Activated naive CD4-positive, alpha-beta T cell treated with anti-CD3 and anti-CD28 coated beads, Interleukin-2, amount 10 ng/mL, durations not matched to agents 7 days and 5 days (primary cell): ENCODE measurements around the gene GXYLT2.

Experiments used
- CTCF ChIA-PET: fragments of 350-600 bp; sonication (Branson Sonifier 250); formaldehyde crosslinking; loops from one replicate; lab custom pipeline; 2021; ENCODE audit warnings: antibody characterized with exemption; lab: Charles Lee
- DNase-seq: peaks from one replicate; pipeline ENCODE4 v3.0.0-alpha.2; 2020
- H3K27ac Mint-ChIP-seq: one replicate; pipeline ENCODE4 v1.8.0; 2021; ENCODE audit warnings: mild to moderate bottlenecking, moderate library complexity, mixed read lengths
- H3K27me3 Mint-ChIP-seq: one replicate; pipeline ENCODE4 v1.8.0; 2021; ENCODE audit warnings: mild to moderate bottlenecking, mixed read lengths
- H3K36me3 Mint-ChIP-seq: one replicate; pipeline ENCODE4 v1.8.0; 2021; ENCODE audit warnings: mixed read lengths
- H3K4me1 Mint-ChIP-seq: one replicate; pipeline ENCODE4 v1.8.0; 2021; ENCODE audit warnings: mixed read lengths
- H3K4me3 Mint-ChIP-seq: one replicate; pipeline ENCODE4 v1.8.0; 2021; ENCODE audit warnings: mild to moderate bottlenecking, moderate library complexity, mixed read lengths
- H3K9me3 Mint-ChIP-seq: one replicate; pipeline ENCODE4 v1.8.0; 2021; ENCODE audit warnings: mixed read lengths

Gene GXYLT2

GRCh38 chr3:72938471-72939265 is 50.8 kb downstream of the GXYLT2 start:
- H3K27ac Mint-ChIP-seq = no peak overlapping the region
- peaks cover 15% of the 10 kb centered on the region for H3K27me3 Mint-ChIP-seq
- DNase-seq = peak; percentile 39
- no peaks in the 10 kb centered on the region for H3K4me1 Mint-ChIP-seq
- H3K9me3 Mint-ChIP-seq = no peaks in the 10 kb centered on the region
- CTCF ChIA-PET = interaction anchor here (0.7 to 6.6 kb wide), 9 partner anchors 9 to 151 kb away, joined by 3 to 53 read pairs (median 4); partner anchors contain the start of gene PPP4R2
- H3K4me3 Mint-ChIP-seq = no peak overlapping the region
- no peaks in the 10 kb centered on the region for H3K36me3 Mint-ChIP-seq

- CTCF ChIA-PET = interaction anchor here (0.7 to 6.6 kb wide), 4 partner anchors 84 to 202 kb away, joined by 3 to 53 read pairs (median 4); no protein-coding TSS in a partner anchor
- H3K9me3 Mint-ChIP-seq = no peaks in the 10 kb centered on the region
- no peak for DNase-seq
- peaks cover 7% of the 10 kb centered on the region for H3K27me3 Mint-ChIP-seq
- no peaks in the 10 kb centered on the region for H3K36me3 Mint-ChIP-seq
- H3K27ac Mint-ChIP-seq = no peak overlapping the region
- peaks cover 6% of the 10 kb centered on the region for H3K4me1 Mint-ChIP-seq
- H3K4me3 Mint-ChIP-seq = no peak overlapping the region
Observed at GRCh38 chr3:72941245-72941644, 53.4 kb downstream of the GXYLT2 start.

GRCh38 chr3:72942427-72942826 is 54.6 kb downstream of the GXYLT2 start:
- no peak for DNase-seq
- CTCF ChIA-PET = interaction anchor here (1.7 to 6.6 kb wide), 2 partner anchors 114 to 144 kb away, joined by 5 to 53 read pairs; no protein-coding TSS in a partner anchor
- Mint-ChIP-seq H3K27ac (no peak overlapping the region), H3K4me1 (peaks cover 6% of the 10 kb centered on the region), H3K36me3 (no peaks in the 10 kb centered on the region), H3K4me3 (no peak overlapping the region), H3K9me3 (no peaks in the 10 kb centered on the region), H3K27me3 (peaks cover 7% of the 10 kb centered on the region)

GRCh38 chr3:72944696-72945095 is 56.9 kb downstream of the GXYLT2 start:
- CTCF ChIA-PET = no interaction called here
- H3K27ac Mint-ChIP-seq = no peak overlapping the region
- peaks cover 14% of the 10 kb centered on the region for H3K27me3 Mint-ChIP-seq
- H3K36me3 Mint-ChIP-seq = no peaks in the 10 kb centered on the region
- no peak overlapping the region for H3K4me3 Mint-ChIP-seq
- no peaks in the 10 kb centered on the region for H3K9me3 Mint-ChIP-seq
- peaks cover 6% of the 10 kb centered on the region for H3K4me1 Mint-ChIP-seq
- no peak for DNase-seq

- no peak for DNase-seq
- Mint-ChIP-seq H3K27me3 (peaks cover 12% of the 10 kb centered on the region), H3K4me3 (no peak overlapping the region), H3K9me3 (no peaks in the 10 kb centered on the region), H3K36me3 (no peaks in the 10 kb centered on the region), H3K4me1 (peaks cover 19% of the 10 kb centered on the region), H3K27ac (no peak overlapping the region)
- CTCF ChIA-PET = interaction anchor here (1.3 to 1.9 kb wide), 2 partner anchors 9 to 107 kb away, joined by 4 to 6 read pairs; no protein-coding TSS in a partner anchor
Observed at GRCh38 chr3:72947715-72948490, 60.1 kb downstream of the GXYLT2 start.

- Mint-ChIP-seq H3K36me3 (no peaks in the 10 kb centered on the region), H3K27me3 (peaks cover 11% of the 10 kb centered on the region), H3K27ac (no peak overlapping the region), H3K9me3 (no peaks in the 10 kb centered on the region), H3K4me1 (peaks cover 19% of the 10 kb centered on the region), H3K4me3 (no peak overlapping the region)
- no peak for DNase-seq
- CTCF ChIA-PET = no interaction called here
Observed at GRCh38 chr3:72949016-72949415, 61.2 kb downstream of the GXYLT2 start.

- peaks cover 11% of the 10 kb centered on the region for H3K27me3 Mint-ChIP-seq
- H3K27ac Mint-ChIP-seq = no peak overlapping the region
- H3K4me1 Mint-ChIP-seq = peaks cover 17% of the 10 kb centered on the region
- CTCF ChIA-PET = no interaction called here
- no peak for DNase-seq
- H3K4me3 Mint-ChIP-seq = no peak overlapping the region
- H3K36me3 Mint-ChIP-seq = no peaks in the 10 kb centered on the region
- no peaks in the 10 kb centered on the region for H3K9me3 Mint-ChIP-seq
Observed at GRCh38 chr3:72950372-72950771, 62.5 kb downstream of the GXYLT2 start.

- peaks cover 13% of the 10 kb centered on the region for H3K27me3 Mint-ChIP-seq
- CTCF ChIA-PET = no interaction called here
- H3K36me3 Mint-ChIP-seq = no peaks in the 10 kb centered on the region
Observed at GRCh38 chr3:72950801-72951200, 63.0 kb downstream of the GXYLT2 start.

GRCh38 chr3:72951259-72951722 is 63.4 kb downstream of the GXYLT2 start:
- Mint-ChIP-seq H3K4me1 (peaks cover 12% of the 10 kb centered on the region), H3K27me3 (peaks cover 17% of the 10 kb centered on the region), H3K4me3 (no peak overlapping the region), H3K27ac (no peak overlapping the region), H3K36me3 (no peaks in the 10 kb centered on the region), H3K9me3 (no peaks in the 10 kb centered on the region)
- CTCF ChIA-PET = no interaction called here
- no peak for DNase-seq

More at GRCh38 chr3:72950801-72951200, 63.0 kb downstream of the GXYLT2 start:
- no peak overlapping the region for H3K4me3 Mint-ChIP-seq
- no peaks in the 10 kb centered on the region for H3K9me3 Mint-ChIP-seq
- peaks cover 12% of the 10 kb centered on the region for H3K4me1 Mint-ChIP-seq
- no peak for DNase-seq
- H3K27ac Mint-ChIP-seq = no peak overlapping the region

GRCh38 chr3:72953325-72953956 is 65.6 kb downstream of the GXYLT2 start:
- Mint-ChIP-seq H3K36me3 (no peaks in the 10 kb centered on the region), H3K27me3 (peaks cover 21% of the 10 kb centered on the region), H3K4me3 (no peak overlapping the region), H3K4me1 (peaks cover 12% of the 10 kb centered on the region), H3K27ac (no peak overlapping the region), H3K9me3 (no peaks in the 10 kb centered on the region)
- DNase-seq = no peak
- CTCF ChIA-PET = interaction anchor here (1.0 to 1.4 kb wide), 2 partner anchors 45 to 103 kb away, joined by 3 to 4 read pairs; no protein-coding TSS in a partner anchor

GRCh38 chr3:72957297-72957696 is 69.5 kb downstream of the GXYLT2 start:
- DNase-seq = no peak
- Mint-ChIP-seq H3K27me3 (peaks cover 23% of the 10 kb centered on the region), H3K27ac (no peak overlapping the region), H3K9me3 (no peaks in the 10 kb centered on the region), H3K36me3 (no peaks in the 10 kb centered on the region), H3K4me3 (no peak overlapping the region), H3K4me1 (peaks cover 7% of the 10 kb centered on the region)
- CTCF ChIA-PET = interaction anchor here (1.3 kb wide), 1 partner anchor 42 kb away, joined by 3 read pairs; no protein-coding TSS in a partner anchor

- CTCF ChIA-PET = no interaction called here
- peaks cover 10% of the 10 kb centered on the region for H3K4me1 Mint-ChIP-seq
Observed at GRCh38 chr3:72959336-72959735, 71.5 kb downstream of the GXYLT2 start.

GRCh38 chr3:72960812-72961518 is 73.1 kb downstream of the GXYLT2 start:
- peaks cover 26% of the 10 kb centered on the region for H3K4me1 Mint-ChIP-seq
- peaks cover 15% of the 10 kb centered on the region for H3K27me3 Mint-ChIP-seq
- H3K4me3 Mint-ChIP-seq = no peak overlapping the region
- DNase-seq = no peak
- no peaks in the 10 kb centered on the region for H3K9me3 Mint-ChIP-seq
- CTCF ChIA-PET = no interaction called here
- H3K27ac Mint-ChIP-seq = no peak overlapping the region
- peaks cover 2% of the 10 kb centered on the region for H3K36me3 Mint-ChIP-seq

More at GRCh38 chr3:72959336-72959735, 71.5 kb downstream of the GXYLT2 start:
- no peaks in the 10 kb centered on the region for H3K36me3 Mint-ChIP-seq
- DNase-seq = no peak
- H3K27ac Mint-ChIP-seq = no peak overlapping the region
- no peak overlapping the region for H3K4me3 Mint-ChIP-seq
- H3K9me3 Mint-ChIP-seq = no peaks in the 10 kb centered on the region
- peaks cover 19% of the 10 kb centered on the region for H3K27me3 Mint-ChIP-seq
